GM19328 (cell line): ENCODE measurements around the gene ACTG2.

Experiments
- ATAC-seq: cut with Tn5 transposase; IDR thresholded peaks from one replicate; pipeline ENCODE4 v1.9.1; 2021; ENCODE audit warnings: mild to moderate bottlenecking, moderate library complexity; ENCODE audit not compliant: unreplicated experiment

The ACTG2 gene

DNA sequence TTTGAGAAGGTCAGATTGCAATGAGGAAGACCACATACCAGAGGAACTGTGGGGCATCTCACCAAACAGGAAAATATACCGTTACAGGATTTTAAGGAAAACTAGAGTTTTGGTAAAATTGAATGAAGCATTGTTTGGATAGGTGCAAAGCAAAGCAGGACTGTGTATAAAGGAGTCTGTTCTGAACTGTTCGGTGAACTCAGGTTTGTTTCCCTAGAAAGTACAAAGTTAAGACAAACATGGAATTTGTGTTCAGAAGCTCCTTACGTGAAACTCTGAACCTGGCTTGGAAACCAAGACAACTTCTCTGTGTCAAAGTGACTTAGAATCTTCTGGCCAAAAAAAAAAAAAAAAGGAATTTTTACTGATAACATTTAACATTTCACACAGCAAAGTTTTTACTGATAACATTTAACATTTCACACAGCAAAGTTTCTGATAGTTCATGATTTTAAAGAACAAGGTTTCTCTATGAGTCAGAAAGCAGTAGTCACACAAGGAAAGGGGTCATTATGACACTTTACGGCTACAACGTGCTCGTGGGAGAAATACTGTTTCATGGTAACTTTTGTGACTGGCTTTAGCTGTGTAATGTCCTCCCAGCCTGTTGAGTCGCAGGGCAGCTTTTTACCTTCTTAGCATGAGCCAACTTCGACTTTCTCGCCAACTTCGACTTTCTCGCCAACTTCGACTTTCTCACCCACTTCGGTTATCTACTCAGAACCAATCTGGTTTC is 70.7 kb downstream of the ACTG2 start:
- no peak for ATAC-seq

DNA sequence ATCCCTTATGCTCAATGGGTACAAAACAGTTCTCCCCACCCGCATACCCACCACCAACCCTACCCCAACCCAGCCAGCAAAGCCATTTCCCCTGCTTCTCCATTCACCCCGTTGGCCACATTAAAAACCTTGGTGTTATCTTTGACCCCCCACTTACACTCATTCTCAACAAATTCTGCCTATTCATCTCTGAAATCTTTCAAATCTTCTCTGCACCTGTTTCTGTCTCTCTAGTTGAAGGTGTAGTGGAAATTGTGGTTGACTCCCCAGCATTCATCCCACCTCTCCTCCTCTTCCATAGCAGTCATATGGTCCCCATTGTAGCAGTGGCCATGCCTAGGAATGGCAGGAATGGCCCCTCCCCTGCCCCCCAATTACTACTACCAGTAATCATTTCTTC is 71.4 kb downstream of the ACTG2 start:
- no peak for ATAC-seq

DNA sequence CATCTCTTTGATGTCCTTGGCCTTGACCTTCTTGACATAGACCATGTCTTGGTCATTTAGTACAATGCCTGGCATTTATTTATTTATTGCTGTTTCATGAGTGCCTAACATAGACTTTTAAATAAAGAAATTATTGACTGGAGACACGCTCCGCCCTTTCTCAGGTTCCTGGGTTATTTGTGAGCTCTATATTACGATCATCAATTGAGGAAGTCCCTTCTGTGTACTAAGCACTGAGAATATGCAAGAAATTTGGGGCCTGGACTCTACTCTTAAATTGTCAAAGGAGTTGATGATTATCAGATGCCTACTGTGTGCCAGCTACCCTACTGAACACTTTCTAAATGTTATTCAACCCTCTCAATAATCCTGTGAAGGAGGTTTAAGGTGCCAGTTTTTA is 72.2 kb downstream of the ACTG2 start:
- ATAC-seq, result no peak

DNA sequence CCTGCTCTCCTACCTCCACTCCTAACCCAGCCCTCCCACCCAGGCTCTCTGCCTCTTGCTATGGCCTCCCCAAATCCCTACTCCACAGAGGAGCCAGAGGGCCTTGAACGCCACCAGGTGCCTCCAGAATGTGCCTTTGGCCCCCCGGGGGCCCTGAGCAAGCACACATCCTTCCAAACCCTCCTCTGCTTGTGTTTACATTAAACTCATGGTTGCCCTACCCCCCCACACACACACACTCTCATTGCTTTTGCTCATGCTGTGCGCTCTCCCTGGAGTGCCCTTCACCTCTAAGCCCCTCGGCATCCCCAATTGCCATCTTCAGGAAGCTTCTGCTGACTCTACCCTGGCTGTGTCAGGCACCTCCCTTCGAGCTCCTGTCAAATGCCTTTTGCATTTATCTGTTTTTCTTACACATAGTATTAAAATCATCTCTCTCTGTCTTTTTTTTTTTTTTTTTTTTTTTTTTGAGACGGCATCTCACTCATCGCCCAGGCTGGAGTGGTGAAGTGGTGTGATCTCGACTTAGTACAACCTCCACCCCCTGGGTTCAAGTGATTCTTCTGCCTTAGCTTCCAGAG is 75.6 kb downstream of the ACTG2 start:
- no peak for ATAC-seq

DNA sequence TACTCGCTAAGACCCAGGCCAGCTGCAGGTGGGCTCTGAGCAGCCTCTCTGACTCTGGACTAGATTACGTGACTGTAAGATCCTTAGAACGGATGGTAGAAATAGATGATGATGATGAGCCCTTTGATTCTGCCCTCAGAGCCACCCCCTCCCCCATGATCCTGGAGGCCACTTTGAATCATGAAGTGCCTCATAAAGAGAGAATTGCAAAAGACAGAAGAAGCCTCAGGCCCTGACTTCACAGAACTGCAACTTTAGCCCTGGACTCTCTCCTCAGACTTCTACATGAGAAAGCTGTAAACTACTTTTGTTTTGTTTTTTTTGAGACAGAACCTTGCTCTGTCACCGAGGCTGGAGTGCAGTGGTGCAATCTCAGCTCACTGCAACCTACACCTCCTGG is 76.5 kb downstream of the ACTG2 start:
- no peak for ATAC-seq
